Trophoblast cell (in vitro differentiated cells and primary cell): Measurements from ENCODE around the gene FOXA3.

Experiments used
- DNase-seq, 2 donors: peaks; one replicate each; pipeline ENCODE4 v3.0.0-alpha.2; 2016
- H2AFZ ChIP-seq: 2 replicates; pipeline ENCODE4 v1.6.1; 2013; ENCODE audit warnings: low read length, moderate library complexity, mild to moderate bottlenecking; ENCODE audit not compliant: insufficient read depth, poor library complexity
- H2AK5ac ChIP-seq: 2 replicates; pipeline ENCODE4 v1.6.1; 2013; ENCODE audit warnings: mild to moderate bottlenecking, low read length
- H2BK120ac ChIP-seq: 2 replicates; pipeline ENCODE4 v1.6.1; 2013; ENCODE audit warnings: low read length, mild to moderate bottlenecking, moderate library complexity; ENCODE audit not compliant: insufficient read depth, poor library complexity
- H2BK12ac ChIP-seq: 2 replicates; pipeline ENCODE4 v1.6.1; 2013; ENCODE audit warnings: mild to moderate bottlenecking, low read length, moderate library complexity
- H2BK5ac ChIP-seq: 2 replicates; pipeline ENCODE4 v1.6.1; 2013; ENCODE audit warnings: low read length, low read depth, moderate library complexity, mild to moderate bottlenecking; ENCODE audit not compliant: poor library complexity
- H3K14ac ChIP-seq: 2 replicates; pipeline ENCODE4 v1.6.1; 2013; ENCODE audit warnings: mild to moderate bottlenecking, low read length
- H3K18ac ChIP-seq: 2 replicates; pipeline ENCODE4 v1.6.1; 2013; ENCODE audit warnings: mild to moderate bottlenecking, low read length
- H3K23ac ChIP-seq: 2 replicates; pipeline ENCODE4 v1.6.1; 2013; ENCODE audit warnings: low read length
- H3K27ac ChIP-seq: 2 replicates; pipeline ENCODE4 v1.5.1; 2013; ENCODE audit warnings: low read depth, mild to moderate bottlenecking, inconsistent platforms, low read length, moderate library complexity
- H3K27me3 ChIP-seq: 2 replicates; pipeline ENCODE4 v1.6.1; 2013; ENCODE audit warnings: inconsistent platforms, mild to moderate bottlenecking, low read length, moderate library complexity; ENCODE audit not compliant: insufficient read depth
- H3K36me3 ChIP-seq, 2 experiments: 1 replicate in 1 of 2; 2 replicates in 1 of 2; pipeline ENCODE4 v1.6.1; 2013; ENCODE audit warnings: low read length in 2 of 2, mild to moderate bottlenecking in 2 of 2, moderate library complexity in 1 of 2; ENCODE audit not compliant: insufficient read depth in 2 of 2, control insufficient read depth in 1 of 2
- H3K4ac ChIP-seq: 2 replicates; pipeline ENCODE4 v1.6.1; 2013; ENCODE audit warnings: low read depth, mild to moderate bottlenecking, low read length, moderate library complexity
- H3K4me1 ChIP-seq, 2 experiments: 1 replicate in 1 of 2; 2 replicates in 1 of 2; pipeline ENCODE4 v1.6.1; 2013; ENCODE audit warnings: low read length in 2 of 2, mild to moderate bottlenecking in 2 of 2, moderate library complexity in 1 of 2; ENCODE audit not compliant: insufficient read depth in 2 of 2, control insufficient read depth in 1 of 2
- H3K4me2 ChIP-seq: 2 replicates; pipeline ENCODE4 v1.6.1; 2013; ENCODE audit warnings: inconsistent platforms, mild to moderate bottlenecking, low read length, moderate library complexity
- H3K4me3 ChIP-seq: 2 replicates; pipeline ENCODE4 v1.5.1; 2013; ENCODE audit warnings: mild to moderate bottlenecking, low read depth, low read length, inconsistent platforms
- H3K79me1 ChIP-seq: one replicate; pipeline ENCODE4 v1.6.1; 2013; ENCODE audit warnings: low read length
- H3K79me2 ChIP-seq: 2 replicates; pipeline ENCODE4 v1.6.1; 2013; ENCODE audit warnings: low read length, mild to moderate bottlenecking; ENCODE audit not compliant: control insufficient read depth, insufficient read depth, poor library complexity
- H3K9ac ChIP-seq: 2 replicates; pipeline ENCODE4 v1.6.1; 2013; ENCODE audit warnings: mild to moderate bottlenecking, low read length
- H3K9me3 ChIP-seq: 2 replicates; pipeline ENCODE4 v1.6.1; 2013; ENCODE audit warnings: low read depth, mild to moderate bottlenecking, control low read depth, inconsistent platforms, low read length; ENCODE audit not compliant: insufficient read depth
- H4K12ac ChIP-seq: 2 replicates; pipeline ENCODE4 v1.6.1; 2013; ENCODE audit warnings: low read depth, mild to moderate bottlenecking, low read length, moderate library complexity
- H4K8ac ChIP-seq: 2 replicates; pipeline ENCODE4 v1.6.1; 2013; ENCODE audit warnings: low read depth, mild to moderate bottlenecking, low read length, moderate library complexity
- H4K91ac ChIP-seq: one replicate; pipeline ENCODE4 v1.6.1; 2013; ENCODE audit warnings: low read depth, mild to moderate bottlenecking, low read length, moderate library complexity
- WGBS: extraction: QIAGEN DNeasy Blood & Tissue Kit; methylation state at CpG from one replicate; pipeline ENCODE4 v1.1.7; 2013; ENCODE audit warnings: missing lambda C conversion rate; ENCODE audit not compliant: insufficient read length, insufficient coverage; ENCODE audit errors: extremely low coverage; 5-methylcytosine and 5-hydroxymethylcytosine counted together

Gene FOXA3

GRCh38 chr19:45870798-45871197 is 6.7 kb downstream of the FOXA3 start:
- WGBS = no CpG with 5 or more reads among the region's 5 CpGs
- Histone ChIP-seq H3K27me3 (no peaks in the 10 kb centered on the region), H3K4me1 (no peaks in the 10 kb centered on the region), H3K36me3 (no peaks in the 10 kb centered on the region), H2BK5ac (no peak overlapping the region), H3K4ac (no peak overlapping the region), H3K79me1 (no peaks in the 10 kb centered on the region), H4K12ac (no peak overlapping the region), H2AFZ (no peak overlapping the region), H2AK5ac (no peak overlapping the region), H3K4me2 (no peak overlapping the region), H3K79me2 (no peaks in the 10 kb centered on the region), H3K27ac (no peak overlapping the region), H2BK120ac (no peak overlapping the region), H4K8ac (no peak overlapping the region), H3K14ac (no peak overlapping the region), H4K91ac (no peak overlapping the region), H3K18ac (no peak overlapping the region), H3K23ac (no peak overlapping the region), H2BK12ac (no peak overlapping the region), H3K9me3 (no peaks in the 10 kb centered on the region), H3K4me3 (no peak overlapping the region), H3K9ac (no peak overlapping the region)
- no peak for DNase-seq

GRCh38 chr19:45872095-45872919 is 8.2 kb downstream of the FOXA3 start:
- Histone ChIP-seq H3K27me3 (no peaks in the 10 kb centered on the region), H4K12ac (no peak overlapping the region), H3K14ac (no peak overlapping the region), H3K9ac (no peak overlapping the region), H3K79me2 (peaks cover 3% of the 10 kb centered on the region), H3K4ac (no peak overlapping the region), H3K9me3 (no peaks in the 10 kb centered on the region), H3K36me3 (no peaks in the 10 kb centered on the region), H3K23ac (no peak overlapping the region), H2BK120ac (no peak overlapping the region), H3K4me1 (peaks cover 5 to 10% of the 10 kb centered on the region in 2 experiments), H3K27ac (no peak overlapping the region), H2BK5ac (no peak overlapping the region), H3K4me2 (no peak overlapping the region), H2AFZ (no peak overlapping the region), H4K8ac (no peak overlapping the region), H2AK5ac (no peak overlapping the region), H3K18ac (no peak overlapping the region), H2BK12ac (no peak overlapping the region), H3K4me3 (no peak overlapping the region), H3K79me1 (peaks cover 6% of the 10 kb centered on the region), H4K91ac (no peak overlapping the region)
- no CpG with 5 or more reads among the region's 34 CpGs for WGBS
- no peak for DNase-seq

- Histone ChIP-seq H3K4me2 (no peak overlapping the region), H3K36me3 (no peaks in the 10 kb centered on the region), H3K4ac (no peak overlapping the region), H2AFZ (no peak overlapping the region), H3K27me3 (no peaks in the 10 kb centered on the region), H3K79me1 (peaks cover 6% of the 10 kb centered on the region), H3K4me1 (peaks cover 5 to 10% of the 10 kb centered on the region in 2 experiments), H2BK5ac (no peak overlapping the region), H3K14ac (no peak overlapping the region), H4K91ac (no peak overlapping the region), H3K18ac (no peak overlapping the region), H3K23ac (no peak overlapping the region), H4K12ac (no peak overlapping the region), H3K27ac (no peak overlapping the region), H2BK120ac (no peak overlapping the region), H2BK12ac (no peak overlapping the region), H3K9me3 (no peaks in the 10 kb centered on the region), H2AK5ac (no peak overlapping the region), H3K79me2 (peaks cover 3% of the 10 kb centered on the region), H3K9ac (no peak overlapping the region), H4K8ac (no peak overlapping the region), H3K4me3 (no peak overlapping the region)
- DNase-seq = no peak
- WGBS = no CpG with 5 or more reads among the region's 7 CpGs
These were observed 9.2 kb downstream of the FOXA3 start for GRCh38 chr19:45873219-45873772.

GRCh38 chr19:45874620-45874966 is 10.5 kb downstream of the FOXA3 start:
- H2BK12ac ChIP-seq = no peak overlapping the region
- no peak overlapping the region for H4K12ac ChIP-seq
- WGBS = no CpG with 5 or more reads among the region's 7 CpGs
- no peak overlapping the region for H3K4me3 ChIP-seq
- H3K18ac ChIP-seq = no peak overlapping the region
- H2AK5ac ChIP-seq = no peak overlapping the region
- H3K36me3 ChIP-seq = no peaks in the 10 kb centered on the region
- H4K8ac ChIP-seq = no peak overlapping the region
- no peak overlapping the region for H2AFZ ChIP-seq
- no peak overlapping the region for H2BK5ac ChIP-seq
- H3K9ac ChIP-seq = no peak overlapping the region
- no peak overlapping the region for H3K23ac ChIP-seq
- H3K4me2 ChIP-seq = no peak overlapping the region
- peaks cover 3% of the 10 kb centered on the region for H3K79me2 ChIP-seq
- H3K27ac ChIP-seq = no peak overlapping the region
- H3K27me3 ChIP-seq = no peaks in the 10 kb centered on the region
- H3K79me1 ChIP-seq = peaks cover 6% of the 10 kb centered on the region
- H2BK120ac ChIP-seq = no peak overlapping the region
- H4K91ac ChIP-seq = no peak overlapping the region
- H3K9me3 ChIP-seq = no peaks in the 10 kb centered on the region
- H3K4ac ChIP-seq = no peak overlapping the region
- H3K4me1 ChIP-seq = peaks cover 5 to 10% of the 10 kb centered on the region in 2 experiments
- no peak overlapping the region for H3K14ac ChIP-seq
- DNase-seq = no peak
